ENCODE results near the gene ZNF423.
A peak's percentile ranks its signal among the peaks of the same experiment; 100 is the strongest.

ZNF423 gene

DNA sequence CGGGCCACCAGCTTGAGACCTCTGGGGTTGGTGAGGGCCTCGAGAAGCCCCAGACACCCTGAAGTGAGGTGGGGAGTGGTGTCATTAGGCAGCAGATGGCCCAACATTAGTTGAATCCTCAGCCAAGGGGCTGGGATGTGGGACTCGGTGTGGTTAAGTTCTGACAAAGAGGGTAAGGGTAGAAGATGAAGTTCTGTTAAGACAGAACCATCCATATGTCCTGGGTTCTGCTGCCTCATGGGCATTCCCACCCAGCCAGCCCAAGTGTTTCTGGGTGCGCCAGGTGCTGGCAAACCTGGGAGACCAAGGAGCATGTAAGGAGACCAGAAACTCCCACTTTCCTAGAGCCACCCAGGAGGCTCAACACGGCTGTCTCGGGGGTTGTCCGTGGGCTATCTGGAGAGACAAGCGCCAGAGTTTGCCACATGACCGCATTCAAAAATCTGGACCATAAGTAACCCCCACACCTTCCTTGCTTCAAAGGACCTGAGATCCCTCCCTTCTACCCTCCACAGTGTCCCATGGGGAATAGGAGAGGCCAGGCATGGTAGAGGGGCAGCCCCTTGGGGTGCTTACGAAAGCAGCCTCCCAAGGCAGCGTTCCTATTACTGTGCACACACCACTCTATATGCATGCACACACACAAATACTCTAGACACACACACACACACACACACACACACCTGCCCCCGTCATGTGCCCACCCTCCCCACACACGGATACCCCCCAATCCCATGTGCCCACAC is 353.6 kb downstream of the ZNF423 start:
- DNase-seq (ENCODE audit: extremely low read depth in 1 of 2, low read depth in 1 of 2) = no peak

GRCh38 chr16:49499869-49500610 is 355.9 kb downstream of the ZNF423 start:
- DNase-seq (ENCODE audit: extremely low read depth in 1 of 2, low read depth in 1 of 2) = no peak

- no peak for DNase-seq (ENCODE audit: extremely low read depth in 1 of 2, low read depth in 1 of 2)
These were observed 356.5 kb downstream of the ZNF423 start for GRCh38 chr16:49499414-49499785.

DNA sequence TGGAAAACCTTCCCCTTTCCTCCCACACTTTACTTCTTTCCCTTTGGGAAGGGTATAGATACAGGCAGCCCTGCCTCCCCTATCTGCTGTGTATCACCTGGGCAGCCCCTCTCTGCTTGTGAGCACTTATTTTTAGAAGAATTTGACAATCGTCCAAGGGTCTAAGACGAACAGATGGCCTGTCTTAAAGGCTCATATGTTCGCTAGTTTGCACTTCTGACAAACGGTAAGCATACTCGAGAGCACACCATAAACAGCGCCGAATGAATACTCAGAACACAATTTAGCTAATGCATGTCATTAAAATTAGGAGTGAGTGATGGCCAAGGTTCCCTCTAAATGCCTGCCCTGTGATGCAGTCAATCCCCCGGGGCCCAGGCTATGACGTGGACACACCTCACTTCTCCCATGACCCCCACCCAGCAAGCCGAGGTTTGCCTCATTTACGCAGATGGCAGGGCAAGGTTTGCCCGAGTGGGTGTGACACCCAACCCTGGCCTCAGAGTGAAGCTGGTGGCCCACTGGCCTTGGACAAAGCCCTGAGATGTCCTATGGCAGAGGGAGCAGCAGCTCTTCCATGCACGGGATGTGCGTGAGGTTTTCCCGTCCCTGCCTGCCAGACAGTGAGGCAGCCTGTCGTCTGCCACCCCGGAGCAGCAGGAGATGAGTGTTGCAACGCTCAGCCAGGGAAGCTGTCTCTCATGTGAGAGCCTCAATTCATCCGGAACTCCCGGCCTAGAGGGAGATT is 357.1 kb downstream of the ZNF423 start:
- no peak for DNase-seq (ENCODE audit: extremely low read depth in 1 of 2, low read depth in 1 of 2)

DNA sequence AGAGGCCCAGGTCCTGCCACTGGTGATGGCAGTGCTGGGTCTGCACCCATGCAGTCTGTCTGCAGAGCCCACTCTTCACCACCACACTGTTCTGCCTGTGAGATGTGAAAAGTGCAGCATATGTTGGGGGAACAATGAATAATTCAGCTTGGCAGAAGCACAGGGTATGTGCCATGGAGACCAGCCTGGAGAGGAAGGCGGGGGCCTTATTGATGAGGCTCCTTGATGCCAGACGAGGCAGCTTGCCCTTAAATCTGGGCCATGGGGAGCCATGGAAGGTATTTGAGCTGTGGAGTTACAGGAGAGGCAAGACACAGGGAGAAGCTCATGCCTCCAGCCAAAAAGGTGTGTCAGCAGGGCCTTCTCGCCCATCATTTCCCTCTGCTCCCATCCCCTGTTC is 357.6 kb downstream of the ZNF423 start:
- no peak for DNase-seq (ENCODE audit: extremely low read depth in 1 of 2, low read depth in 1 of 2)

GRCh38 chr16:49497466-49497865 is 358.4 kb downstream of the ZNF423 start:
- no peak for DNase-seq (ENCODE audit: extremely low read depth in 1 of 2, low read depth in 1 of 2)

- DNase-seq (ENCODE audit: extremely low read depth in 1 of 2, low read depth in 1 of 2) = no peak
These were observed 359.3 kb downstream of the ZNF423 start for GRCh38 chr16:49496656-49497055.

GRCh38 chr16:49495596-49496355 is 360.1 kb downstream of the ZNF423 start:
- no peak for DNase-seq (ENCODE audit: extremely low read depth in 1 of 2, low read depth in 1 of 2)

GRCh38 chr16:49494891-49495566 is 360.9 kb downstream of the ZNF423 start:
- DNase-seq (ENCODE audit: extremely low read depth in 1 of 2, low read depth in 1 of 2) = no peak

DNA sequence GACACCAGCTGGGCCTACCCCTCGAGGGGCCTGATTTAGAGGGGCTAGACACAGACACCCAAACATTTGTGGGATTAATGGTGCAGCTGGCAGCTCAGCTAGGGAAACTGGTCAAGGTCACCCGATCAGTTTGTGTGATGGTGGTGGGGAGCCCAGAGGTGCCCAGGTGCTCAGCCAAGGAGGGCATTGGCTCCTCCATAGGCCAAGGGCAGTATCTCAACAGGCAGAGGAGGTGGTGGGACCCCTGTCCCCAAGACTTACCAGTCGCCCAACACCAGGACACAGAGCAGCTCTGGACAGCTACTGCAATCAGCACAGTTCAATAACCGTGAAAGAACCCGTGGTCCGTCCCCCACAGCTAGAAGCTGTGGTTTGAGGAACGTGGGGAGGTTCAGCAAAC is 361.4 kb downstream of the ZNF423 start:
- no peak for DNase-seq (ENCODE audit: extremely low read depth in 1 of 2, low read depth in 1 of 2)

- no peak for DNase-seq (ENCODE audit: extremely low read depth in 1 of 2, low read depth in 1 of 2)
These were observed 362.1 kb downstream of the ZNF423 start for GRCh38 chr16:49493836-49494235.

DNA sequence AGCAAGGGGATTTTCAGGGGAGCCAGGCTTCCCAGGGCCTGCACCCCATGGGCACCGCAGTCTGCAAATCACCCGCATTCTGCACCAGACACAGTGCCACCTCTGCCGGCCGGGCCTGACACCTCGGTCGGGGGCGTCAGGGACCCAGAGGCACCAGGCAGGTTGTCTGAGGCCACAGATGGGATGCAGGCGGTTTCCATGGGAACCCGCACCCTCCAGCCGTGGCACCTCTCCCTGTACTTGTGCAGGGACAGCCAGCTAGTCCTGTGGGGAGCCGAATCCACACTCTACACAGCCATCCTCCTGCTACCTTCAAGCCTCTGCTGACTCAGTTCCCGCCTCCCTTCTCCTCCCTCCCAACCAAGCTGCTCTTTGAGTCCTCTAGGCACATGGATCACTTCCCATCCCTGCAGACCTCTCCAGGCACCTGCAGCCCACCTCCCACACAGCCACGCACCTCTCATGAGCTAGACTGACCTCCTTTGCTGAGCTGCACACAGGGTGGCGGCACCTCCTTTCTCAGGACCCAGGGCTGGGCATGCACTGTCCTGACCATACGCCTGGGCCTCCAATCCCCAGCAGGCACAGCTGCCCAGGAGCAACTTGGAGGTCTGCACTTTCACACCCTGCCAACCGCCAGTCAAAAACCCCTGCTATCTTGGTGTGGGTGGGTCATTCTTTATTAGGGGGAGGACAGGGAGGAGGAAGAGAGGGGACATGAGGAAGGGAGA is 362.9 kb downstream of the ZNF423 start:
- DNase-seq (ENCODE audit: extremely low read depth in 1 of 2, low read depth in 1 of 2) = no peak

- DNase-seq (ENCODE audit: extremely low read depth in 1 of 2, low read depth in 1 of 2) = peak in 1 of 2 donors; percentile 7
These were observed 363.8 kb downstream of the ZNF423 start for GRCh38 chr16:49491771-49492761.

- no peak for DNase-seq (ENCODE audit: extremely low read depth in 1 of 2, low read depth in 1 of 2)
These were observed 364.7 kb downstream of the ZNF423 start for GRCh38 chr16:49491106-49491670.

GRCh38 chr16:49490321-49490705 is 365.6 kb downstream of the ZNF423 start:
- DNase-seq (ENCODE audit: extremely low read depth in 1 of 2, low read depth in 1 of 2) = no peak

DNA sequence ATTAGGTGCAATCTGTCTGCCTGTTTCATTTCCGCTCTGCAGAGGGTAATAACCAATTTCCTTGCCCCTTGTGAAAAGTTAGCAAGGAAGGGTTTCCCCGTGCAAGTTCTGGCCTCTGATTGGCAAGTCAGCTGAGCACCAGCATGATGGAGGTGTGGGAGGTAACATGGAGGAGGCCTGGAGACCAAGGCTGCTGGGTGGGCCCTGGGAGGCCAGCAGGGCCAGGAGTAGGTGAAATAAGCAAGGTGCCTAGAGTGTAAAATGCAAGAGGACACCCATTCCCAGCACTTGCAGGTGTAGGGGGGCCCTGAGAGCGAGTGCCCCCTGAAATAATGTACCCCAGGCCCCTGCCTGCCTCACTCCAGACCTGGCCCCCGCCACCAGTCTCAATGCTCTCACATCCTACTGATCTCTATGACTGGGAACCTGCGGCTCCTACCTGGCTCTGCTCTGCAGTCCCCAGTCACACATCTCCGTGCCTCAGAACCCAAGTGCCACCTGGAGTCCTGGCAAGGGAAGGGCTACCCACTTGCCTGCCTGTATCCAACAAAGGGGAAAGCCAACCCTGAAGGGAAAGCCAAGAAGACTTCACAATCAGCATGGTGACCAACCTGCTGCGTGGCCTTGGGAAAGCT is 366.1 kb downstream of the ZNF423 start:
- no peak for DNase-seq (ENCODE audit: extremely low read depth in 1 of 2, low read depth in 1 of 2)

- DNase-seq (ENCODE audit: extremely low read depth in 1 of 2, low read depth in 1 of 2) = no peak
These were observed 367.0 kb downstream of the ZNF423 start for GRCh38 chr16:49488740-49489525.
